CD4-positive, alpha-beta T cell treated with Interleukin-4 for 1 hour (primary cell): Measurements from ENCODE around the gene NCCRP1.

ENCODE experiments used
- DNase-seq, 2 donors: peaks; one replicate each; pipeline ENCODE4 v3.0.0-alpha.2; 2020 to 2022

The NCCRP1 gene

DNA sequence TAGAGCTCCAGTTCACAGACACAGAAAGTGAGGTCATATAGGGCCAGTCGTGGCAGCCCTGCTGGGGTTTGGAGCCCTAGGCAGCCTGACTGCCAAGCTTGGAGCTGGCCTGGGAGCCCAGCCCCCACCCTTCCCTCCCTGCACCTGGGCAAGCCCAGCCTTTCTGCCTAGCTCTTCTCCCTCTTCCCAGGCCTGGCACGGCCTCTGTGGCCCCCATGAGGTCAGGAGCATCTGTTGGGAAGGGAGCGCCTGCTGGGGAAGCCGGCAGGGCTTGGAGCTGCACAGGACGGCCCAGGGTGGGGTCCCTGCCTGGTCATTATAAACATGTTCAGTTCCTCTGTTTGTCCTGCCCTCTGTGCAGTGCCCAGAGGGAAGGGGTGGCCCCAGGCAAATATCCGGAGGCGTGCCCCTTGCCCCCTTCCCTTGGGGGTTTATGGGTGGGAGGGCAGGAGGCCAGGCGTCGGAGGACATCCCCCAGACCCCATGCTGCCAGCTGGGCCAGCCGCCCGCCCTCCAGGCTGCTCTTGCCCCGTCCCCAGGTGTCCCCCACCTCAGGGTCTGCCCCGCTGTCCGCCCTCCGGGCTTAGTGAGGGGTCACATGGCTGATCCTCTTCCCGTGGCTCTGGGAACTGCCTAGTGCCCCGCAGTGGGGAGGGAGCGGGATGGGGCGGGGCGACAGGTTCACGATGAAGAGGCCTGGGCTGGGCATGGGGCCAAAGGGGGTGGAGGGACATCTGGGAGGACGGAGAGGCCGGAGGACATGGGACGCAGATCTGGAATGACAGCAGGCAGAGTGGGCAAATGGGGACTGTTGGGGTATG, 30.0 kb upstream of the NCCRP1 start:
- DNase-seq, result no peak

DNA sequence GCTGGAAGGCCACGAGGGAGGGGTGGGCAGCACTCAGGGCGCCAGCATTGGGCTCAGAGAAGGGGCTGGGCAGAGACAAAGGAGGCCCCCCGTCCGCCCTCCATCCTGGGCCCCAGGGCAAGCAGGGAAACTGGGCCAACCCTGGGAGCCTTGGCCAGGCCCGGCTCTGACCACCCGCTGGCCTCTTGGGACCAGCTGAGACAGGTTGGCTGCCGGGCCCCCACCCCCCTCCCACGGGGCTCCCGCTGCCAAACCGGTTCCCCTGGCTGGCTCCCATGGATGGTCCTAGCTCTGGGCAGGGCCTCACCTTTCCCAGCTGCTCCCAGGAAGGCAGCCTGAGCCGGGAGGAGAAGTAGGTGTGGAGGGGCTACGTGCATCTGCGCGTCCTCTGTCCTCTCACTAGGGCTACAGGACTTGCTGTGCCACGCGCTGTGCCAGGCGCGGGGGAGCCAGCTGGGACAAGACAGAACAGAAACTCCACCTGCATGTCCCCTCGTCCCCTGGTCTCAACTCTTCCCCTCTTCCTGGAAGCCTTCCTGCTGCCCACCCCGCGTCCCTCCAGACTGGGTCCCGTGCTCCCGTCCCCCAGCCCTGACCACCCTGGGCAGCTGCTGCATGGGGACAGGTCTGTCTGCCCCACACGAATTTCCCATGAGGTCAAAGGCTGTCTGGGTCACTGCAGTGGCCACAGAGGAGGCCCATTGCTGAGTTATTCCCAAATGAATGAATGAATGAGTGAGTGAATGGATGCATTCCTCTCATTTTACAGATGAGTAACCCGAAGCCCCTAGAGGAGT, 29.1 kb upstream of the NCCRP1 start:
- no peak for DNase-seq

DNA sequence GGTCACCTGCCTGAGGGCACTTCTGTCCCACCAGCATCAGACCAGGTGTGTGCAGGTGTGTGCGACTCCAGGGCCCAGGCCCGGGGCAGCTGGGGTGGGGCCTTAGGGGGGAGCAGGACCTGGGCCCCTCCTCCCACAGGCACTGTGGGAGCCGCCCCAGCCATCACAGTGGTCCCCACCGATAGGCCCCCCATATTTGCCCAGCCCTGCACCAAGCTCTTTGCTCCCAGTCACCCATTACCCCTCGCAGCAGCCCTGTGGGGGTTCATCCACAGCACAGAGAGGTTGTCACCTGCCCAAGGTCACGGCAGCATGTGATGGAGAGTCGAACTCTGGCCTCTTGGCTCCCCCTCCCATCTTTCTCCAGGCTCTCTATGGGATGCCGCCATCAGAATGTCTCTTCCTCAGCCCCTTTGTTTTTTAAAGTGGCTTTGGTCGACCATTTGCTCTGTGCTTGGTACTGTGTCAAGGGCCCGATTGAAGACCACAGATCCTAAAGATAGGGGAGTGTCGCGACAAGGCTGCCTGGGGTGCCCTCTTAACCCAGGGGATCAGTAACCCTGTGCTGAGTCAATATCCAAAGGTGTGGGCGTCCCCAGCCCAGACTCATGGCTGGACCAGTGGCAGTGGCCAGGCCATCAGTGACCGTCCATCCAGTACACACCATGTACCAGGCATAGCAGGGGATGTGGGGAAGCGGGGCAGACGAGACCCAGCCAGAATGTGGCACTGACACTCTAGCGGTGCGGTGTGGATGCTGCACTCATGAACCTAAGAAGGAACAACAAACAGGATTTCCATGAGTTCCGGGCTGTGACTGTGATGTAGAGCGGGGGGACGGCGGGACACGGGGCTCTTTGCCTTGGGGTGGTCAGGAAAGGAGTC, 28.3 kb upstream of the NCCRP1 start:
- DNase-seq, result no peak

DNA sequence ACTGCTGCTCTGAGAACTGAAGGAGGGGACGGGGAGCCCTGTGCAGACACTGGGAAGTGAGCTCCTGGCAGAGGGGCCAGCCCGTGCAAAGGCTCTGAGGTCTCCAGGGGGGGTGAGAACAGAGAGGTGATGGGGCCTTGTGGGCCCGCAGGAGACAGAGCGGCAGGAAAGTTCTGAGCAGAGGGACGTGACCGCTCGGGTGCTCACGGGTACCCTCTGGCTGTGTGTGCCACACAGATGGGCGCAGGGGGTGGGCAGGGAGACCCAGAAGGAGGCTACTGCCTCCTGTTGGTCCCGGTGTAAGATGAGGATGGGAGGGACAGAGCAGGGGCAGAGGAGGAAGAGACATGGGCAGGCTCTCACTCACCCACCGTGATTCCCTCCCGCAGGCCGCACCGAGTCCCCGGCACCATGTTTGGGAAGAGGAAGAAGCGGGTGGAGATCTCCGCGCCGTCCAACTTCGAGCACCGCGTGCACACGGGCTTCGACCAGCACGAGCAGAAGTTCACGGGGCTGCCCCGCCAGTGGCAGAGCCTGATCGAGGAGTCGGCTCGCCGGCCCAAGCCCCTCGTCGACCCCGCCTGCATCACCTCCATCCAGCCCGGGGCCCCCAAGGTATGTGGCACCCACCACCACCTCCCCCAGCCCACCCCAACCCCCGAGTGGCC, 27.5 kb upstream of the NCCRP1 start:
- no peak for DNase-seq

DNA sequence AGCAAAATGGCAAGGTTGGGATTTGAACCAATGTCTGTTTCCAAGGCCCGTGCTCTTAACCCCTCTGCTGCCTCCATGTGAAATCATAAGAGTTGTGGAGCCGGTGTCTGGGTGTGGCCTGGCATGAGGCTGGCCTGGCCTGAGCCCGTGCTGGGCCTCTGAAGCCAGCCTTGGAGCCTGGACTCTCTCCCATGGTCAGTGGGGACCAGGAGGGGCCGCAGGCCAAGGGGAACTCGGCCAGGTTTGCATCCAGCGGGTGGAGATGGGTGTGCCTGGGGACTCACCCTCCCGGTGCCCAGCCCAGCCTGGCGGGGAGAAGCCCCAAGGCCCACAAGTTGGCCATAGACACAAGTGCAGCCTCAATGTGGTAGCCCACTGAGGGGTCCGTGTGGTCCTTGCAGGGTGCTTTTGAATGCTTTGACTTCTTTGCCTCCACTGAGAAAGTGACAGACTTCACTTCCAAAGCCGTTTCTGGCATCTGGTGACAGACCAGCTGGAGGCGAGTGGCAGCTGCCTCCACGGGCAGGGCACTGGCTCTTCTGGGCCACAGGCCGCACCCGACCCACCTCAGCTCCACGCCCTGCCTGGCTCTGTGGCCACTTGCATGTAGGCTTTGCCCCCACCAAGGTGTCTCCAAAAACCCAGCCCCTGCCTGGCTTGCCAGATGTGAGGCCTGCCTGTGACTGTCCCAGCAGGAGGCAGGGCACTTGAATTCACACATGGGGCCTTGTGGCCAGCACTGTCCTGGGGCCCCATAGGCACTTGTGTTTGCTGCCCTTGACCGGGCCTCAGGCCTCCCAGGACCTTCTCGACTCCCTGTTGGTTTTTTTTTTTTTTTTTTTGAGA, 26.2 kb upstream of the NCCRP1 start:
- DNase-seq, result no peak

DNA sequence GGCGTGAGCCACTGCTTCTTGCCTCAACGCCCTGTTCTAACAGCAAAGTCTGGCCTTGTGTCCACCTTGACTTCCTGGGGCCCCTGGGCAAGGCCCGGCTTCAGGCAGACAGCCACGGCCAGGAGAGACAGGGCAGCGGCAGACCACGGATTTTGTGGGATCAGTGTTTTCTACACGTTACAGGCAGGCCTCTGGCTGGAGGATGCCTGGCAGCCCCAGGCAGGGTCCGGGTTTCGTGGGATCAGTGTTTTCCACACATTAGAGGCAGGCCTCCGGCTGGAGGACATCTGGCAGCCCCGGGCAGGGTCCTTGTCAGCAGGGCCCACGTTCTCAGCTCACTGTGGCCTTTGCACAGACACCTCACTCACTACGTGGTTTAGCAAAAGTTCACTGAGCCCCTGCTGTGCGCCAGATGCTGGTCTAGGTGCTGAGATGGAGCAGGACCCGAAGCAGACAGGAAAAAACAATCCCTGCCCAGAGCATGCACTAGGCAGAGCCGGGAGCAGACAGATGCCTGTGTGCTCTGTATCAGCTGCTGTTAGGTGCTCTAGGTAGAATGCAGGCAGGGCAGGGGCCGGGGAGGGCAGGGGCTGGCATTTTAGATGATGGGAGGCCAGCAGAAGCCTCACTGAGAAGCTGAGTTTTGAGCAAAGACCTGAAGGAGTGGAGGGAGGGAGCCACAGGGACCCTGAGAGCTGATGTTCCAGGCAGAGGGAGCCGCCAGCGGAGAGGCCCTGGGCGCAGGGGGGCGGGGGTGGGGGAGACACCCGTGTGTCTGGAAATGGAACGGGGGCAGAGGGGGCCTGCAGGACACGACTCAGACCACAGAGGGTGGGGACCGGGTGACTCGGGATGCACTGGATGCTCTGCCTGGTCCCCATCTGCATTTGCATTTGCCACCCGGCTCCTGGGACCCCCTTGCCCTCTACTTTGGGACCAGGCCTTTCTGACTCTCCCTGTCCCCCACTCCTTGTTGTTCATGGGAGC, 25.0 kb upstream of the NCCRP1 start:
- no peak for DNase-seq

DNA sequence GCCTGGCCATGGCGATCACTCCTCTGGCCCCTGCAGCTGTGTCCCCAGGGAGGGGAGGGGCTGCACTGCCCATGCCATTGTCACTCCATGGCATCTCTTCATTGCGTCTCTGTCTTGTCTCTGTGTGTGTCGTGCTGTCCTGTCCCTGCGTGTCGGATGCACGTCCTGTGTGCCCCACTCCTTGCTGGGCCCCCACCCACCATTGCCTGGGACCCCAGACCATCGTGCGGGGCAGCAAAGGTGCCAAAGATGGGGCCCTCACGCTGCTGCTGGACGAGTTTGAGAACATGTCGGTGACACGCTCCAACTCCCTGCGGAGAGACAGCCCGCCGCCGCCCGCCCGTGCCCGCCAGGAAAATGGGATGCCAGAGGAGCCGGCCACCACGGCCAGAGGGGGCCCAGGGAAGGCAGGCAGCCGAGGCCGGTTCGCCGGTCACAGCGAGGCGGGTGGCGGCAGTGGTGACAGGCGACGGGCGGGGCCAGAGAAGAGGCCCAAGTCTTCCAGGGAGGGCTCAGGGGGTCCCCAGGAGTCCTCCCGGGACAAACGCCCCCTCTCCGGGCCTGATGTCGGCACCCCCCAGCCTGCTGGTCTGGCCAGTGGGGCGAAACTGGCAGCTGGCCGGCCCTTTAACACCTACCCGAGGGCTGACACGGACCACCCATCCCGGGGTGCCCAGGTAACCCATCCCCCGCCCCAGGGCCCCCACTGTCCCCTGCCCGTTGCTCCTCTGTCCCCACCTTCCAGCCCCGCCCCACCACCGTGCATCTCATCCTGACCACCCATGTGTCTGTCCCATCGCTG, 23.9 kb upstream of the NCCRP1 start:
- no peak for DNase-seq

DNA sequence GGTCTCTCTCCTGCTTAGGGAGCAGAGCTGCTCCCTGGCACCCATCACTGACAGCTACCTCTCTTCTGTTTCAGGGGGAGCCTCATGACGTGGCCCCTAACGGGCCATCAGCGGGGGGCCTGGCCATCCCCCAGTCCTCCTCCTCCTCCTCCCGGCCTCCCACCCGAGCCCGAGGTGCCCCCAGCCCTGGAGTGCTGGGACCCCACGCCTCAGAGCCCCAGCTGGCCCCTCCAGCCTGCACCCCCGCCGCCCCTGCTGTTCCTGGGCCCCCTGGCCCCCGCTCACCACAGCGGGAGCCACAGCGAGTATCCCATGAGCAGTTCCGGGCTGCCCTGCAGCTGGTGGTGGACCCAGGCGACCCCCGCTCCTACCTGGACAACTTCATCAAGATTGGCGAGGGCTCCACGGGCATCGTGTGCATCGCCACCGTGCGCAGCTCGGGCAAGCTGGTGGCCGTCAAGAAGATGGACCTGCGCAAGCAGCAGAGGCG, 23.2 kb upstream of the NCCRP1 start:
- no peak for DNase-seq

DNA sequence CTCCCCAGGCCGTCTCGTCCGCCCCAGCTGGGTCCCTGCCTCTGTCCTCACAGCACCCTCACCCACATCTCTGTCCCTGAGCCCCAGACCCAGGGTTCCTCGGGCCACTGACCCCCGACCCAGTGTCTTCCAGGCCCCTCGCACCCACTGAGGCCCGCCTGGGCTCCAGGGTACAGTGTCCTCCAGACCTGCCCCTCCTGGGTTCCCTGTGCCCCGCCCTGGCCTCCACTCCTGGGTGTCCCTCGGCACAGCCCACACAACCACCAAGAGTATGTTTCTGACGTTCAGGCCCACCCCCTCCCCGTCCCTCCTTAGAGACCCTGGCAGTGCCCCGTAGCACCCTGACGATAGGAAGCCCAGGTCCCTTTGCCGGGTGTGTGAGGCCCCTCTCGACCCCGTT, 22.6 kb upstream of the NCCRP1 start:
- no peak for DNase-seq

DNA sequence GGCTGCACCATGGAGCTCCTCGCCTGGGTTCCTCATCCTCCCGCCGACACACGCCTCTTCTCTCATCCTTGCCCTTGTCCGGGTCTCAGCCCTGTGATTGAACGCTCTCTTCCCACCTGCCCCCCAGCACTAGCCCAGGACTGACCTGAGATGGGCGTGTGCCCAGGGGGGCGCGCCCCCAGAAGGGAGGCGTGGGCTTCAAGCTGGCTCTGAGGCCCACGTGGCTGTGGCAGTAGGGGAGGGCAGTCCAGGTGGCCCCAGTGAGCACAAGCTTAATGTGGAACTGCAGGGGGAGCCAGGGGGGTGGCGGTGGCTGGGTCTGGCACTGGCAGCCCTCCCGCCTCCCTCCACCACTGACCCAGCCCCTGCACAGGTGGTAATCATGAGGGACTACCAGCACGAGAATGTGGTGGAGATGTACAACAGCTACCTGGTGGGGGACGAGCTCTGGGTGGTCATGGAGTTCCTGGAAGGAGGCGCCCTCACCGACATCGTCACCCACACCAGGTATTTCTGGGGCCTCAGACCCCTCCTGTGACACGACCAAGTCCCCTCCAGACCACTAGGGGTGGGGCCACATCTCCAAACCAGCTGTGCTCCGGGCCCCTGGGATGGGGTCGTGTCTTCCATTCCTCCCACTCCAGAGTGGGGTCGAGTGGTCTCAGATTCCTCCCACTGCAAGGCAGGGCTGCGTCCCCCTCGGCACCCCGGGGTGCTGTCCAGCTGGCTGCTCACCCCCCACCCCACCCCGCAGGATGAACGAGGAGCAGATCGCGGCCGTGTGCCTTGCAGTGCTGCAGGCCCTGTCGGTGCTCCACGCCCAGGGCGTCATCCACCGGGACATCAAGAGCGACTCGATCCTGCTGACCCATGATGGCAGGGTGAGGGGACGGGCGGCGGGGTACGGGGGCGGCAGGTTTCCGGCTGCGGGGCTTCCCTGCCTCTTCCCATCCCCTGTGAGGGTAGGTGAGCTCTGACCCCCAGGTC, 21.9 kb upstream of the NCCRP1 start:
- DNase-seq, result no peak

DNA sequence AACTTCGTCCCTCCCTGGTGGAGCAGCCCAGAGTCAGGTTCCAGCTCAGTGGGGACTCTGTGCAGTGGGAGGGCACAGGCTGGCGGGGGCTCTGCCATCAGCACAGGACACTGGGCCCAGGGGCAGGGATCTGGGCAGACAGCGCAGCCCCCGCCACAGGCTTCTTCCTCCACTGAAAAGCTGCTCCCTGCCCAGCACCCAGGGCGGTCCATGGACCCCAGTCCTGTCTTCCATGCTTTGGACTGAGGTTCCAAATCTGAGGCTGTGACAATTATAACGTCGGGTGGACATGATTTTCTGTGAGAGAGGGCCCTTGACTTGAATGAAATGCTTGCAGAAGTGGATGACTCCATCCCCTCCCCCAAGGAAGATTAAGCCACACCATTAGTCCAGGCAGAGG, 21.2 kb upstream of the NCCRP1 start:
- DNase-seq, result no peak

DNA sequence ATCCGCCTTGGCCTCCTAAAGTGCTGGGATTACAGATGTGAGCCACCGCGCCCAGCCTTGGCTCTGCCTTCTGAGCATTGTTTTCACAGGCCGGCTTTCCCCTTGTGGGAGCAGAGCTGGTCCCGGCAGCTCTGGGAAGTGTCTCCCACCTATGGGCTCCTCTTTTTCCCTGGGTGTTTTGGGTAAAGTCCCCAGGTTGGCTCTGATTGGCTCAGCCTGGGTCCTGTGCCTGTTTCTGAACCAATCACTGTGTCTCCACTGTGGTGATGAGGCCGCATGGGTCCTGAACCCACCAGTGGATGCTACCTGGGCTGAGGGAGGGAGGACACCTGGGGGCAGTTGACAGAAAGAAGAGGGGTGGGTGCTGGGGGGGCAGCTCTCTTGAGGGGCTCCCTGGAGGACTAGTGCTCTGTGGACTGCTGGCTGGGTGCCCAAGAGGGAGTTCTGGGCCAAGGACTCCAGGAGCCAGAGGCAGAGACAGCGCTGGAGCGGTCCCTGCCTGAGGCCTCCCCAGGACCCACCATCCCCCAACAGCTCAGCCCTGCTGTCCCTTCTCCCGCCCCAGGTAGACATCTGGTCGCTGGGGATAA, 19.6 kb upstream of the NCCRP1 start:
- no peak for DNase-seq

DNA sequence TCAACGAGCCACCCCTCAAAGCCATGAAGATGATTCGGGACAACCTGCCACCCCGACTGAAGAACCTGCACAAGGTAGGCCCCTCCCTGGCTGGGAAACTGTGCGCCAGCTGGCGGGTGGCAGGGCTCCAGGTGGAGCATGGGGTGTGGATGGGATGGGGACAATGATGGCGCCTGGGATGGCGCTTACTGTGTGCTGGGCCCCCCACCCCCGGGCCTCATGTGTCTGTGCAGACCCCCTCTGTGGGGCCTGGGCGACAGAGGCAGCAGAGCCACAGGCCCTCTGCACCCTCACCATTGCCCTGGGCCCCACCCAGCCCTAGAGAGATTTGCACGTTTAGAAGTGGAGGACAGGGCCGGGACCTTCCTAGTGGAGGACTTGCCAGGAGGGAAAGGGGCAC, 19.0 kb upstream of the NCCRP1 start:
- no peak for DNase-seq

DNA sequence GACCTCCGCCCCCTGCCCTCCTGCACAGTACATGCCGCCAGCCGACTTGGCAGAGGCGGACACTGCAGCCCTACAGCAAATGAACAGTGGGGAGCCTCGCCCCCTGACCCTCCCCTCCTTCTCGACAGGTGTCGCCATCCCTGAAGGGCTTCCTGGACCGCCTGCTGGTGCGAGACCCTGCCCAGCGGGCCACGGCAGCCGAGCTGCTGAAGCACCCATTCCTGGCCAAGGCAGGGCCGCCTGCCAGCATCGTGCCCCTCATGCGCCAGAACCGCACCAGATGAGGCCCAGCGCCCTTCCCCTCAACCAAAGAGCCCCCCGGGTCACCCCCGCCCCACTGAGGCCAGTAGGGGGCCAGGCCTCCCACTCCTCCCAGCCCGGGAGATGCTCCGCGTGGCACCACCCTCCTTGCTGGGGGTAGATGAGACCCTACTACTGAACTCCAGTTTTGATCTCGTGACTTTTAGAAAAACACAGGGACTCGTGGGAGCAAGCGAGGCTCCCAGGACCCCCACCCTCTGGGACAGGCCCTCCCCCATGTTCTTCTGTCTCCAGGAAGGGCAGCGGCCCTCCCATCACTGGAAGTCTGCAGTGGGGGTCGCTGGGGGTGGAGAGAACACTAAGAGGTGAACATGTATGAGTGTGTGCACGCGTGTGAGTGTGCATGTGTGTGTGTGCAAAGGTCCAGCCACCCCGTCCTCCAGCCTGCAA, 18.3 kb upstream of the NCCRP1 start:
- DNase-seq, result no peak

DNA sequence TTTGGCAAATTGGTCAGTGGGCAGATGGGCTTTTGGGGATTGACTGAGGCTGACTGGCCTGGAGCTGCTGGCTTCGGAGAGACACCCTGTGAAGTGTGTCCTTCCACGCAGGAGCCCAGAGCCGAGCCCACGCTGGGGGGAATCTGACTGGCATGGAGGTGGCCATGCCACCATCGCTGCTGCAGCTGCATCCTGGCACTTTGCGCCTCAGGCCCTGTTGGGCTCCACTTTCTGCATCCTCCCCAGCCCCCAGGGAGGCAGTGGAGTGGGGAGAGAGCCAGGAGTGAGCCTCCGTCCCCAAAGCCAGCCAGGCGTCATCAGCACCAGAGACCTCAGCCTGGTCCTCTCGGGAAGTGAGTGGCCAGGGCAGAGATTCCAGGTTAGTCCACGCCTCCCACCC, 17.0 kb upstream of the NCCRP1 start:
- no peak for DNase-seq

DNA sequence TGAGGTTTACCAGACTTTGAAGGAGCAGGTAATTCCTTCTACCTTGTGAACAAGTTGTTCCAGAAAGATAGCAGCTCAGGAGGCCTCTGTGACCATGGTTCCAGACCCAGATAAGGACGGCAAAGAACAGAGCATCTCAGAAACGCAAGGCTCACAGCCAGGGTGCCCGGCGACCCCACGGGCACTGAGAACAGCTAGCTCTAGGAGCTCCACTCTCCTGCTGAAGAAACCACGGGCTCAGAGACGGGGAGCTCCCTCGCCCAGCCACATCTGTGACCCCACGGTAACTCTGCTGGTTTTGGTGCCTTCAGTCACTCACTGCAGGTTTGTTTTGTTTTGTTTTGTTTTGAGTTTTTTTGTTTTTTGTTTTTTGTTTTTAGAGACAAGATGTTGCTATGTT, 16.0 kb upstream of the NCCRP1 start:
- DNase-seq, result no peak
